Right lobe of liver (tissue), 6 donors: ENCODE data around the gene PEX3. TPM values are rescaled to one million over a fixed set of nuclear protein-coding genes. Genes with fewer than 3 reads are reported as not detected.

Experiments
- ATAC-seq, 4 donors: fragments of 200-7000 bp; cut with Tn5 transposase; one replicate each; pipeline ENCODE4 v1.9.1; 2020; ENCODE audit warnings: mild to moderate bottlenecking in 4 of 4, moderate library complexity in 4 of 4
- DNase-seq, 3 donors: peaks; one replicate each; pipeline ENCODE4 v3.0.0-alpha.2; 2020
- H3K27ac ChIP-seq, 3 donors: fragments of 200-600 bp; one replicate each; pipeline ENCODE4 v1.8.0; 2022
- H3K27me3 ChIP-seq, 2 donors: fragments of 200-600 bp; one replicate each; pipeline ENCODE4 v1.8.0; 2022
- H3K36me3 ChIP-seq, 4 donors: fragments of 200-600 bp; sonication (generic) in 1 of 4; one replicate each; pipeline versions ENCODE4 v1.5.1 to v1.8.0; 2017 to 2022; ENCODE audit warnings: control low read depth in 1 of 4
- H3K4me1 ChIP-seq, 4 donors: fragments of 200-600 bp; sonication (generic) in 1 of 4; one replicate each; pipeline versions ENCODE4 v1.5.1 to v1.8.0; 2017 to 2022; ENCODE audit warnings: control low read depth in 1 of 4
- H3K4me3 ChIP-seq, 3 donors: fragments of 200-600 bp; one replicate each; pipeline ENCODE4 v1.8.0; 2022
- H3K9me3 ChIP-seq, 4 donors: fragments of 200-600 bp; sonication (generic) in 1 of 4; one replicate each; pipeline versions ENCODE4 v1.5.1 to v1.8.0; 2017 to 2022; ENCODE audit warnings: control low read depth in 1 of 4
- CTCF ChIP-seq, 4 donors: fragments of 200-600 bp in 3 of 4; fragments of 450-650 bp in 1 of 4; IDR thresholded peaks; one replicate each; pipeline versions ENCODE4 v1.5.1 to v1.8.0; 2016 to 2022; ENCODE audit warnings: antibody characterized with exemption in 4 of 4, mild to moderate bottlenecking in 2 of 4
- POLR2A ChIP-seq: fragments of 450-650 bp; IDR thresholded peaks from one replicate; pipeline ENCODE4 v1.6.1; 2017; ENCODE audit warnings: antibody characterized with exemption, mild to moderate bottlenecking
- WGBS: methylation state at CpG from one replicate; pipeline ENCODE4 v1.1.6; 2018; ENCODE audit warnings: low coverage, low lambda C conversion rate; ENCODE audit not compliant: insufficient coverage; ENCODE audit errors: missing lambda C conversion rate; 5-methylcytosine and 5-hydroxymethylcytosine counted together
- intact Hi-C, 2 donors: fragments of 100-400 bp; cut with DNase I; formaldehyde crosslinking; loops; one replicate each; pipeline versions ENCODE4 v1.11.2 to v1.14.1; 2022
- total RNA-seq, 6 experiments: library from RNA; depleted of rRNA in 2 of 6; stranded (reverse); fragments of >200 nt in 2 of 6; fragmentation: NEBNext Ultra II Directional in 3 of 6; extraction: Animal tissue kit (Norgen Biotek cat#: 25700) in 3 of 6; gene quantifications; one replicate each; pipeline versions ENCODE4 v1.1.0 to v1.2.4, GENCODE V29; 2016 to 2023
- donor health status: DM: no; HTN: yes; CAD: no.
- donor health status: DM: no; HTN: no; CAD: no.
- donor health status: DM: no; HTN: no; CAD: no.
- donor health status: DM: no; HTN: yes; CAD: no.
- donor health status: DM: no; HTN: yes; CAD: no.

The PEX3 gene
- total RNA-seq, 6 experiments from 2014 or later, result 16.0 to 23.6 (median 18.7) TPM

- H3K9me3 ChIP-seq, result no peaks in the 10 kb centered on the region
- H3K4me1 ChIP-seq, result no peaks in the 10 kb centered on the region
- intact Hi-C loops, result no loop called here
- ATAC-seq (no peak), DNase-seq (no peak)
- no peaks in the 10 kb centered on the region for H3K36me3 ChIP-seq
- WGBS, result 100% methylated on average over 2 of the region's 2 CpGs
- H3K4me3 ChIP-seq, result no peak overlapping the region
- H3K27ac ChIP-seq, result no peak overlapping the region
- H3K27me3 ChIP-seq, result no peaks in the 10 kb centered on the region
- TF ChIP-seq POLR2A (no peak), CTCF (IDR thresholded peaks at IDR 0.05) (no peak)
Observed at GRCh38 chr6:143482593-143482992, 32.0 kb downstream of the PEX3 start.

GRCh38 chr6:143485967-143486366 is 35.4 kb downstream of the PEX3 start:
- H3K36me3 ChIP-seq, result no peaks in the 10 kb centered on the region
- WGBS, result 83% methylated on average over 2 of the region's 2 CpGs
- TF ChIP-seq CTCF (IDR thresholded peaks at IDR 0.05) (no peak), POLR2A (no peak)
- H3K27me3 ChIP-seq, result no peaks in the 10 kb centered on the region
- H3K27ac ChIP-seq, result no peak overlapping the region
- H3K4me3 ChIP-seq, result no peak overlapping the region
- DNase-seq (no peak), ATAC-seq (no peak)
- H3K4me1 ChIP-seq, result no peaks in the 10 kb centered on the region
- intact Hi-C loops, result no loop called here
- no peaks in the 10 kb centered on the region for H3K9me3 ChIP-seq

- DNase-seq, result no peak
- TF ChIP-seq POLR2A, result no peak
- no peak for TF ChIP-seq CTCF (IDR thresholded peaks at IDR 0.05)
- Histone ChIP-seq H3K4me1 (no peaks in the 10 kb centered on the region), H3K27ac (no peak overlapping the region), H3K36me3 (no peaks in the 10 kb centered on the region), H3K27me3 (no peaks in the 10 kb centered on the region), H3K9me3 (no peaks in the 10 kb centered on the region), H3K4me3 (no peak overlapping the region)
- intact Hi-C loops, result no loop called here
- 92% methylated on average over 3 of the region's 3 CpGs for WGBS
- no peak for ATAC-seq
Observed at GRCh38 chr6:143486752-143487151, 36.1 kb downstream of the PEX3 start.

GRCh38 chr6:143490244-143490643 is 39.6 kb downstream of the PEX3 start:
- intact Hi-C loops, result no loop called here
- WGBS, result 100% methylated on average over 1 of the region's 1 CpG
- no peak for TF ChIP-seq POLR2A
- TF ChIP-seq CTCF (IDR thresholded peaks at IDR 0.05), result no peak
- no peak for DNase-seq
- Histone ChIP-seq H3K36me3 (peaks cover 0 to 12% (median 0%) of the 10 kb centered on the region in 4 donors), H3K27me3 (no peaks in the 10 kb centered on the region), H3K4me3 (no peak overlapping the region), H3K27ac (no peak overlapping the region), H3K4me1 (no peaks in the 10 kb centered on the region), H3K9me3 (no peaks in the 10 kb centered on the region)
- no peak for ATAC-seq

- no peaks in the 10 kb centered on the region for H3K4me1 ChIP-seq
- H3K4me3 ChIP-seq, result no peak overlapping the region
- 95% methylated on average over 3 of the region's 8 CpGs for WGBS
- no peak for TF ChIP-seq CTCF (IDR thresholded peaks at IDR 0.05)
- no peak for TF ChIP-seq POLR2A
- H3K36me3 ChIP-seq, result peaks cover 0 to 17% (median 0%) of the 10 kb centered on the region in 4 donors
- H3K9me3 ChIP-seq, result no peaks in the 10 kb centered on the region
- no peaks in the 10 kb centered on the region for H3K27me3 ChIP-seq
- ATAC-seq (no peak), DNase-seq (no peak)
- no peak overlapping the region for H3K27ac ChIP-seq
- intact Hi-C loops, result no loop called here
Observed at GRCh38 chr6:143490775-143491174, 40.2 kb downstream of the PEX3 start.
